Epidermal melanocyte (primary cell): Measurements from ENCODE around the gene PDHB.
"Not testable (repeated sequence)": the region's sequence is repeated elsewhere in the genome, so short reads cannot be mapped to it uniquely, and the experiment has no call there.

Experiments
- DNase-seq: peaks from one replicate; pipeline ENCODE4 v3.0.0; 2011; ENCODE audit warnings: low spot score; ENCODE audit not compliant: insufficient read length

Gene PDHB

GRCh38 chr3:58440996-58441355 lies 7.3 kb upstream of the PDHB start:
- not testable (repeated sequence) for DNase-seq

DNA sequence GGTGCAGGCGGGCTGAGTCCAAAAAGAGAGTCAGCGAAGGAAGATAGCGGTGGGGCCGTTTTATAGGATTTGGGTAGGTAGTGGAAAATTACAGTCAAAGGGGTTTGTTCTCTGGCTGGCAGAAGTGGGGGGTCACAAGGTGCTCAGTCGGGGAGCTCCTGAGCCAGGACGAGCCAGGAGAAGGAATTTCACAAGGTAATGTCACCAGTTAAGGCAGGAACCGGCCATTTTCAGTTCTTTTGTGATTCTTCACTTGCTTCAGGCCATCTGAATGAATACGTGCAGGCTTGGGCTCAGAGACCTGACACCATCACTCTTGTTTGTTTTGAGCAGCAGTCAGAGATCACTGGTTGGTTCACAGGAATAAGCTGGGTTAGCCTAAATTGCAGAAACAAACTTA lies 3.6 kb upstream of the PDHB start:
- not testable (repeated sequence) for DNase-seq

GRCh38 chr3:58434990-58435389 lies 1.4 kb upstream of the PDHB start:
- DNase-seq = peak; percentile 19

GRCh38 chr3:58434511-58434910 lies 879 bp upstream of the PDHB start:
- DNase-seq = no peak

DNA sequence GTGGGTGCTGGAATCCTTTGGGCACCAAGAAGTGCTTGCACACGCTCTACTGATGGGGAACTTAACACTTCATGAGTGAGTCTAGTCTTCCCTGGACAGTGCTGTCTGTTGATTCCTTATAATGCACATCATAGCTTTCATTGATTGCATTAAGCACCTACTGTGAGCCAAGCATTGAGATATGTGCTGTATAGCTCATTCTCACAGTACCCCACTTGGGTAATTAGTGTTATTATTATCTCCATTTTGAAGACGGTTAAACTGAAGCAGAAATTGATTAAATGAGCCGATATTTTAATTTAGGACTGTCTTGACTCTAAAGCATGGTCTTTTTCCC lies 504 bp upstream of the PDHB start:
- peak; percentile 17 for DNase-seq

GRCh38 chr3:58432905-58433304 lies 727 bp downstream of the PDHB start:
- DNase-seq = no peak

GRCh38 chr3:58429657-58430056 lies 4.0 kb downstream of the PDHB start:
- no peak for DNase-seq

DNA sequence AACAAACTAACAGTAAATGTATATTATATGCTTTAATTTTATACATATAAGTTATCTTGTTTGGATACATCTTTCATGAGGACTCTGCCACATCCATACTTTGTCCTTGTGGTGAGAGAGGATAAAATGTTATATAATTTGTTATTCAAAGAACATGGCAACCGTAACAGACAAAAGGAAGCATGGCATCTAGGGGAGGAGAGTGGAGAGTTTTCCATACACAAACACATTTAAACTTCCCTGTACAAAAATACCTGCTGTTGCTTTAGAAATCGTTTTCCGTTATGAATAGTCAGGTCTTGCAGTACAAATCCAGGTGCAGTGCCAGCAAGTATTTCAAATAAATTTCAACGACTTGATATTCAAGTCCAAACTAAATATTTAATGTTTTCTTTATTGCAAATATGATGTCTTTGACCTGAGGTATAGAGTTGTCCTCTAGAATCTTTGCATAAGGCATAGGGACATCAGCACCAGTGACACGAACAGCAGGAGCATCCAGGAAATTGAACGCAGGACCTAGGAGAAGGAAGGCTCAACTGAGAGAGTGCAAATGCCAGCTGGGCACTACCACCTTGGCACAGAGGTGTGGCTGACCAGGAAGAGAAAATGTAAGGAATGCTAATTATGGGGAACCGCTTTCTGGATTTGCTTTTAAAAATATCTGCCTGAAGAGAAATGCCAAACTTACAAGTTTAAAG lies 5.8 kb downstream of the PDHB start:
- no peak for DNase-seq

DNA sequence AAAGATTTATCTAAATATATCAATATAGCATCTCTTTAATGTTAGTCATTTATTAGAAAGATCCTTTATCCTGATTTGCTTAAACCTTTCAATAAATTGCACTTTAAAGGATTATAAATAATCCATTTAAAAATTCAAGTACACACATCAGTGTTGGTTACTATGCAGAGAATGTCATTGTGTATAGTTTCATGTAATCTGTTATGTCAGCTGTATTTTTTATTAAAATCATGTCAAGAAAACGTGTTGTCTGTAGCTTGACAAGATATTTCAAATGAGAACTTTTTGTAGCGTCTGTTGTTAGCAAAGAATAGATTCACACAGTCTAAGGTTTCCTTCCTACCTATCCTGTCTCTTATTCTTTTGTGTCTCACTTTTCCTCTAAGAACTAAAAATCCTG lies 7.8 kb downstream of the PDHB start:
- no peak for DNase-seq

DNA sequence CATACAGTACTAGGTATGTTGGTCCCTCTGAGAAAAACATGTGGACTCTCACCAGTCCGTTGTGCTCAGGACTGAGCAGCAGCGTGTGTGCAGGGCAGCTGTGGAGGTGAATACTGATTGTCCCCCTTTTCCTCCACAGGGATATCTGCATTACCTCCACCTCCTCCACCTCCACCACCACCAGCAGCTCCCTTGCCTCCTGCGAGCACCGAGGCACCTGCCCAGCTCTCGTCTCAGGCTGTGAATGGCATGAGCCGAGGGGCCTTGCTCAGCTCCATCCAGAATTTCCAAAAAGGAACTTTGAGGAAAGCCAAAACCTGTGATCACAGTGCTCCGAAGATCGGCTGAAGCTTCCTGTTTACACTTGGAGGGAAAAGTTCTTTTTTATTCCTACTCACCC lies 9.0 kb downstream of the PDHB start:
- no peak for DNase-seq

GRCh38 chr3:58422756-58423325 lies 10.8 kb downstream of the PDHB start:
- DNase-seq = no peak

DNA sequence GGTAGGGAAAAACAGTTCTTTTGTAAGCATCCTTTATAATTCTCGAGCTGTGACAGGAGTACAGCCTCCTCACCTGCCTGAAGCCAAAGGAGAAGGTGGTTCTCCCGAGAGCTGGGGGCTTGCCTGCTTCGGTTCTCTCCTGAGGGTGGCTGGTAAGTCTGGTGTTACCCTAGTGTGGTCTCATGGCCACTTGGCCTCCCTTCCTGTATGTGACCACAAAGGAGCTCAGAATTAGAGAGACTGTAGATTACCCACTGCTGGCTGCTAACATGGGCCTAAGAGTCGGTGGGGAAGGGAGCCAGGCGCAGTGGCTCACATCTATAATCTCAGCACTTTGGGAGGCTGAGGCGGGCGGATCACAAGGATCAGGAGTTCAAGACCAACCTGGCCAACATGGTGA lies 12.6 kb downstream of the PDHB start:
- no peak for DNase-seq

- DNase-seq = no peak
Observed at GRCh38 chr3:58419780-58420507, 13.7 kb downstream of the PDHB start.

- no peak for DNase-seq
Observed at GRCh38 chr3:58418227-58418626, 15.4 kb downstream of the PDHB start.

GRCh38 chr3:58417075-58417474 lies 16.6 kb downstream of the PDHB start:
- no peak for DNase-seq

DNA sequence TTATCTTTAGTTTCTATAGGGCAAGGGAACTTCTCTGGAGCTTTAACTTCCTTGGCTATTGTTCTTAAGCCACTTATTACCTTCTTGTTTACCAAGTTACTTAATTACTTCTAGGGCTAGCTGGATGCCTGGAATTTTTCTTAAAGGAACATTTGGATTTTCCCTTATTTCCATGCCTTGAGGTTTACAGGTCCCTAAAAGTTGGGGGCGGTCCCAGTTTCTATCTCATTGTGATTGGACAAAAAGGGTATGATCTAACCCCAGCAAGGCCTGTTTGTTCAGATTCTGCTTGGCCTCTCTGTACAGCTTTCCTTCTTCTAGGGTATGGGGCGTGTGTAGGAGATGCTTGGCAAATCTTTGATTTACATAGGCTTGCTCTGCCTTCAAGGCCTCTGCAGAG lies 17.4 kb downstream of the PDHB start:
- DNase-seq = no peak

DNA sequence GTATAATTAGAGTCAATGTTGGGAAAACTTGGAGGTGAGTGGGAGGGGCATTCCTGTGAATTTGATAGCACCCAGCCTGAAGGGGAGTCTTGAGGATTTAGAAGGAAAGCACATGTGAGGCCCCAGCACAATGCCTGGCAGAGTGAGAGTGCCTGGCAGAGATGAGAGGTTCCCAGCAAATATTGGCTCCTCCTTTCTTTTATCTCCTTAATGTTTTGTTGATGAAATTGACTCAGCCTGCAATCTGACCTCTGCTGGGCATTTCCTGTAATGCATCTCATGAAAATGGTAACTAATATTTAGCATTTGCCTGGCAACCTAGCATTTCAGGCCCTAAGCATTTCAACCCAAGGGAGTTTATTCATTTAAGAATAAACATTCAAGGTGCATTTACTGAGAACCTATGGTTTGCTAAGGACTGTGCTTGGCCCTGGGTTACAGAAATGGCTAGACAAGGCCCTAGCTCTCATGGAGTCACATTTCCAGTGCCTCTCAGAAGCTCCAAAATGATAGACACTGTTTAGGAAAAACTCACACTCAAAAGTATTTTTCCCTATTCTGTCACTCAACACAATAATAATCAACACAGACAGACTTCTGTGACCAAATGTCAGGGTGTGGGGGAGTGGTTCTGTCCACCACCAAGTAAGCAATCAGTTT lies 19.0 kb downstream of the PDHB start:
- peak; percentile 72 for DNase-seq

DNA sequence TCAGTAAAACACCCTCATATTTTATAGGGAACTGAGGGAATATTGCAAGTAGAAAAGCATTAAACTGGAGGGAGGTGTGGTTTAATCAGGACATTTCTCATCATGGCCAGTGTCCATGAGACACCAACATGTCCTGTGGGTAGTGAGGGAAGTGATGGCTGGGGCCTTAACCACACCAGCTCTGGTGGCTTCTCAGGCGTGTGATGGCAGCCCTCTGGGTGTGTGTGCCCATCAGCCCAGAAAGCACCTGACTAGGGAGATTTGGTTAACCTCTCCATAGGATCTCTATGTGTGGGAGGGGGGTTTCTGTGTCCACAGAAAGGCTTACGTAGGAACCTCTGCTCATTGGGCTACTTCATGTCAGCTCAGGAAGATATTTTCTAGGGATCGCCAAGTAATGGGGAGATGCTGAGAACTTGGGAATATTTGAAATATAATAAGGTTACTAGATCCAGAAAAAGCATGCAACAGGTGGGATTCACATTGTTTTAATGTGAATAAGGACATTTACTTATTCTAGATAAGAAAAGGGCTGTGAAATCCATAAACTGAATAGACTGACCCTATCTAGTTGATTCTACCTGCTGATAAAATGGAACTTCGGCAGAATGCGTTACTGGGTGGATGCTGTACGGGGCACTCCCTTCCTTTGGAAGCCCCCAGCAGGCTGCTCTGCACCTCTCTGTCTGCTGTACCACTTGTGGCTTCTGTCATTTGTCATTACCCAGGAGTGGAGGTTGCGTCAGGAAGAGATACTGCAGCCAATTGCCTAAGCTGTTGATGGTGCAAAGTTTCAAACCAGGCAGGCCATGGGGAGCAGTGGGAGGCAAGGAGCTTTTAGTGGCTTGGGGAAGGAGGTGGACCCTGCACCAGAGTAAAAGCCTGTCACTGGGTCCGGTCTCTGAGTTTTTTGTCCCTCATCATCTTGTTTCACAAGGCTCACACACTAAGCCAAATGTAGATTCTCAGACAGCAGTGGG lies 21.5 kb downstream of the PDHB start:
- DNase-seq = no peak

DNA sequence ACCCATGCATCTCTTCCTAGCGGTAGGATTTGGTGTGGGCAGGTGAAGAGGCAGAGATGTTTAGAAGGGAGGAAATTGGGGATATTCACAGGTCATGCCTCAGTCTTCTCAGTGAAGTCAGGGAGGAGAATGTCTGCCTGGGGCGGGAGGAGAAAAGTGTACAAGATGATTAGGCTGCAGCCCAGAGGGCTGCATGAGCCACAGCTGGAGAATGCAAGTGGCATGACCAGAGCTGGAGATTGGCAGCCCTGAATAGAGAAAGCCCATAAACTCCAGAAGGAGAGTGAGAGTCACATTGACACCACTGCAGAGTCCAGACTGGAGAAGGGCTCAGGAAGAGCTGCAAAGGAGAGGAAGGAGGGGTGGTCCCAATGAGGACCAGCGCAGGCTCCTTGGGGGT lies 22.6 kb downstream of the PDHB start:
- no peak for DNase-seq

DNA sequence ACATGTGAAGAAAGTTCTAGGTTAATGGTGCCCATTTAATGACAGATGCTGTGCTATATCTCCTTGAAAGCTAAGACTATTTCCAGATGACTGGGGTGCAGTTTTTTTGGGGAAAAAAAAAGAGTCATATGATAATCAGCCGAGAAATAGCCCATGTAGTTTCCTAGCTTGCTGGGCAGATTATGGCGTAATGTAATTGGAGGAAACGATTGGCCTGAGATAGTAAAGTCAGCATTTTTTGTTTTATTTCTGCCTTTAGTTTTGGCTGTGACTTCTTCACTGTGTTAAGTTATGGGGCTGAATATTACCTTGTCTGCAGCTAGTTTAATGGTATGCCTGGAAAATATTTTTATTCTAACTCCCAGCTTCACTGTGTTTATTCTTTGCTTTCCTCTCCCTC lies 24.0 kb downstream of the PDHB start:
- DNase-seq = no peak

GRCh38 chr3:58408906-58409305 lies 24.7 kb downstream of the PDHB start:
- no peak for DNase-seq
